Activated T-cell treated with anti-CD3 and anti-CD28 coated beads, Interleukin-2, amount 50 U/mL, for 4 hours (primary cell): ENCODE data around the gene FOXP1. TPM values are rescaled to one million over a fixed set of nuclear protein-coding genes. Genes with fewer than 3 reads are reported as not detected.

ENCODE experiments used
- ATAC-seq, 2 donors: fragments of 200-7000 bp; cut with Tn5 transposase; one replicate each; pipeline ENCODE4 v1.10.0; 2021
- DNase-seq: peaks from one replicate; pipeline ENCODE4 v3.0.0-alpha.2; 2020
- H3K27me3 Mint-ChIP-seq: one replicate; pipeline ENCODE4 v1.8.0; 2021; ENCODE audit warnings: low read depth, mixed read lengths
- H3K36me3 Mint-ChIP-seq: one replicate; pipeline ENCODE4 v1.8.0; 2022; ENCODE audit warnings: mixed read lengths; ENCODE audit not compliant: insufficient read depth
- H3K4me1 Mint-ChIP-seq: one replicate; pipeline ENCODE4 v1.8.0; 2021; ENCODE audit warnings: low read depth, mixed read lengths
- H3K4me3 Mint-ChIP-seq: one replicate; pipeline ENCODE4 v1.8.0; 2021; ENCODE audit warnings: mild to moderate bottlenecking, moderate library complexity, mixed read lengths
- H3K9me3 Mint-ChIP-seq: one replicate; pipeline ENCODE4 v1.8.0; 2021; ENCODE audit warnings: mixed read lengths
- total RNA-seq, 3 donors: library from RNA; stranded (reverse); gene quantifications; one replicate each; pipeline ENCODE4 v1.2.1, GENCODE V29; 2021

The FOXP1 gene
- total RNA-seq, 3 donors from 2014 or later = 251 to 263 (median 256) TPM

- DNase-seq (peak; percentile 18), ATAC-seq (peak; percentile 57 to 62)
- H3K4me1 Mint-ChIP-seq = peaks cover 81% of the 10 kb centered on the region
- H3K4me3 Mint-ChIP-seq = peak overlapping the region; percentile 12
- no peaks in the 10 kb centered on the region for H3K9me3 Mint-ChIP-seq
- H3K27me3 Mint-ChIP-seq = no peaks in the 10 kb centered on the region
- H3K36me3 Mint-ChIP-seq = peaks cover 42% of the 10 kb centered on the region
These were observed 284.4 kb downstream of the FOXP1 start for GRCh38 chr3:71299160-71299559.

DNA sequence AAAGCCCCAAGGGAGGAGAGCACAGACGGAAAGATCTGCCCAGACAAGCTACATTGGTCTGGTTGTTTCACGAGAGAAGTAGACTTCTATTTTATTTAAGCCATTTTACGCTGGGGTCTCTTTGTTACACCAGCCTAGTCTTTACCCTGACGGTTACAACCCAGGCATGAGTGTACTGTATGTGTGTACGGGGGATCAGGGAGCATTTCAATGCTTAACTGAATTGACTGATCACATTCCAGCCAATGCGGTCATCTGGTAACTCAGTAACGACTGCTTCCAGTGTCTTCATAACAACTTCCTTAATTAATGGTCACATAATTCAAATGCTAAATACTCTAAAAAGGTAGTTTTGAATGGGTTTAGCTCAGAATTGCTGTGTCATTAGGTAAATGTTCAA is 288.6 kb downstream of the FOXP1 start:
- H3K27me3 Mint-ChIP-seq = no peaks in the 10 kb centered on the region
- no peak for ATAC-seq
- peaks cover 63% of the 10 kb centered on the region for H3K4me1 Mint-ChIP-seq
- no peak overlapping the region for H3K4me3 Mint-ChIP-seq
- DNase-seq = no peak
- H3K36me3 Mint-ChIP-seq = peaks cover 50% of the 10 kb centered on the region
- H3K9me3 Mint-ChIP-seq = no peaks in the 10 kb centered on the region

DNA sequence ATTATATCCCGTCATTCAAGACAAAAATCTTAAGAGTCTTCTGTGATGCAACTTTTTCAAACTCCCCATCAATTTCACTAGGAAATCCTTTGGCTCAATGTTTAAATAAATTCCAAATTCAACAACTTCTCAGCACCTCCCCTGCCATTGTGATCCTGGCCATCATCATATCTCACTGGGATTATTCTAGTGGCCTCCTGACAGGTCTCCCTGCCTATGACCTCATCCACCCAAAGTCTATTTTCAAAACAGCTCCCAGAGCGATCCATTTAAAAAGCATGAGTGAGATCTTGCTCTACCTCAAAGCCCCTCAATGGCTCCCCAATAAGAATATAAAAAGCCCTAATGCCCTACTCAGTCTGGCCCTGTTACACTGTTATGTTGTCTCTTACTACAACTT is 293.2 kb downstream of the FOXP1 start:
- peaks cover 25% of the 10 kb centered on the region for H3K36me3 Mint-ChIP-seq
- DNase-seq = no peak
- H3K4me3 Mint-ChIP-seq = no peak overlapping the region
- H3K27me3 Mint-ChIP-seq = no peaks in the 10 kb centered on the region
- H3K4me1 Mint-ChIP-seq = peaks cover 52% of the 10 kb centered on the region
- H3K9me3 Mint-ChIP-seq = no peaks in the 10 kb centered on the region
- no peak for ATAC-seq

- no peaks in the 10 kb centered on the region for H3K27me3 Mint-ChIP-seq
These were observed 295.1 kb downstream of the FOXP1 start for GRCh38 chr3:71288269-71288930.

GRCh38 chr3:71285086-71285485 is 298.4 kb downstream of the FOXP1 start:
- Mint-ChIP-seq H3K9me3 (no peaks in the 10 kb centered on the region), H3K27me3 (no peaks in the 10 kb centered on the region), H3K4me3 (no peak overlapping the region), H3K36me3 (peaks cover 11% of the 10 kb centered on the region), H3K4me1 (peaks cover 47% of the 10 kb centered on the region)
- no peak for ATAC-seq
- no peak for DNase-seq

More at GRCh38 chr3:71288269-71288930, 295.1 kb downstream of the FOXP1 start:
- ATAC-seq (peak; percentile 79 to 81), DNase-seq (no peak)
- H3K4me1 Mint-ChIP-seq = peaks cover 51% of the 10 kb centered on the region
- no peaks in the 10 kb centered on the region for H3K9me3 Mint-ChIP-seq
- no peak overlapping the region for H3K4me3 Mint-ChIP-seq
- H3K36me3 Mint-ChIP-seq = peaks cover 20% of the 10 kb centered on the region

- Mint-ChIP-seq H3K27me3 (no peaks in the 10 kb centered on the region), H3K4me3 (no peak overlapping the region), H3K4me1 (peaks cover 32% of the 10 kb centered on the region), H3K9me3 (no peaks in the 10 kb centered on the region), H3K36me3 (peaks cover 7% of the 10 kb centered on the region)
- DNase-seq = no peak
- no peak for ATAC-seq
These were observed 300.6 kb downstream of the FOXP1 start for GRCh38 chr3:71282976-71283375.

GRCh38 chr3:71281280-71281679 is 302.2 kb downstream of the FOXP1 start:
- DNase-seq (no peak), ATAC-seq (no peak)
- Mint-ChIP-seq H3K4me1 (peaks cover 33% of the 10 kb centered on the region), H3K27me3 (no peaks in the 10 kb centered on the region), H3K36me3 (peaks cover 6% of the 10 kb centered on the region), H3K9me3 (no peaks in the 10 kb centered on the region), H3K4me3 (no peak overlapping the region)

DNA sequence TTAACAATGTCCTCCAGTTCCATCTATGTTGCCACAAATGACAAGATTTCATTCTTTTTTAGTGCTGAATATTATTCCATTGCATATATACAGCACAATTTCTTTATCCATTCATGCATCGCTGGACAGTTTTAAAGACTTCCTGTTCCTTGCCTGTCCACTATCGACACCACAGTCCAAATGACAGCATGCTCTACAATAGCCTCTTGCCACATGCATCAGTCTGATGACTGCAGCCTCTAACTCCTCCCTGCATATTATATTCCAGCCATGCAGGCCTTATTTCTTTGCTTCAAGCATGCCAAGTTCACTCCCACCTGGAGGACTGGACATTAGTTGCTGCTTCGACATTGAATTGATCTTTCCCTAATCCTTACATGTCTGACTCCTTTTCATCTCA is 306.2 kb downstream of the FOXP1 start:
- no peaks in the 10 kb centered on the region for H3K9me3 Mint-ChIP-seq
- H3K27me3 Mint-ChIP-seq = no peaks in the 10 kb centered on the region
- no peak for ATAC-seq
- peaks cover 6% of the 10 kb centered on the region for H3K36me3 Mint-ChIP-seq
- H3K4me1 Mint-ChIP-seq = peaks cover 40% of the 10 kb centered on the region
- no peak for DNase-seq
- no peak overlapping the region for H3K4me3 Mint-ChIP-seq

- no peak overlapping the region for H3K4me3 Mint-ChIP-seq
- ATAC-seq (peak in 1 of 2 donors; percentile 46), DNase-seq (no peak)
- no peaks in the 10 kb centered on the region for H3K27me3 Mint-ChIP-seq
- H3K9me3 Mint-ChIP-seq = no peaks in the 10 kb centered on the region
- H3K36me3 Mint-ChIP-seq = peaks cover 10% of the 10 kb centered on the region
- peaks cover 45% of the 10 kb centered on the region for H3K4me1 Mint-ChIP-seq
These were observed 307.0 kb downstream of the FOXP1 start for GRCh38 chr3:71276531-71276930.

- DNase-seq (no peak), ATAC-seq (no peak)
- Mint-ChIP-seq H3K4me3 (no peak overlapping the region), H3K9me3 (no peaks in the 10 kb centered on the region), H3K36me3 (peaks cover 21% of the 10 kb centered on the region), H3K27me3 (no peaks in the 10 kb centered on the region), H3K4me1 (peaks cover 67% of the 10 kb centered on the region)
These were observed 310.1 kb downstream of the FOXP1 start for GRCh38 chr3:71273453-71273852.

DNA sequence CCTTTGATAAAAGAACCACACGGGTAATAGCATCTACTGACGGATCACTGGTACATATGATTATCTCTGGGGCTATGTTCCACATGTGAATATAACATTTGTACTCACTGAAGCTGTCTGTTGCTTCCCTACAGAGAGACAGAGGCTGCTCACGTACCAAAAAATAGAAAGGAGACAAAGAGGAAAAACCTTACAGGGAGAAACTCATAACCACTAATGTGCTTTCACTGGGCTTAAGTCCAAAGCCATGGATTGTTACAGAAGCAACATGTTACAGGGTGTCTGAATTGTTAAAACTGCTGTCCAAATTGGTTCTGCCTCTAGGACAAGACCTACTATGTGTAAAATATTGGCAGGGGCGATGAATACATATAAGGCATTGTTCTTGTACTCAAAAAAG is 311.9 kb downstream of the FOXP1 start:
- H3K9me3 Mint-ChIP-seq = no peaks in the 10 kb centered on the region
- no peak overlapping the region for H3K4me3 Mint-ChIP-seq
- peaks cover 71% of the 10 kb centered on the region for H3K4me1 Mint-ChIP-seq
- no peak for ATAC-seq
- DNase-seq = no peak
- H3K36me3 Mint-ChIP-seq = peaks cover 27% of the 10 kb centered on the region
- H3K27me3 Mint-ChIP-seq = no peaks in the 10 kb centered on the region

- Mint-ChIP-seq H3K36me3 (peaks cover 35% of the 10 kb centered on the region), H3K4me3 (no peak overlapping the region), H3K27me3 (no peaks in the 10 kb centered on the region), H3K9me3 (no peaks in the 10 kb centered on the region), H3K4me1 (peaks cover 73% of the 10 kb centered on the region)
- DNase-seq = no peak
- ATAC-seq = peak in 1 of 2 donors; percentile 47
These were observed 313.6 kb downstream of the FOXP1 start for GRCh38 chr3:71269906-71270305.

- Mint-ChIP-seq H3K27me3 (no peaks in the 10 kb centered on the region), H3K36me3 (peaks cover 35% of the 10 kb centered on the region), H3K4me1 (peaks cover 73% of the 10 kb centered on the region), H3K9me3 (no peaks in the 10 kb centered on the region), H3K4me3 (no peak overlapping the region)
- ATAC-seq (no peak), DNase-seq (no peak)
These were observed 315.0 kb downstream of the FOXP1 start for GRCh38 chr3:71268462-71268999.

DNA sequence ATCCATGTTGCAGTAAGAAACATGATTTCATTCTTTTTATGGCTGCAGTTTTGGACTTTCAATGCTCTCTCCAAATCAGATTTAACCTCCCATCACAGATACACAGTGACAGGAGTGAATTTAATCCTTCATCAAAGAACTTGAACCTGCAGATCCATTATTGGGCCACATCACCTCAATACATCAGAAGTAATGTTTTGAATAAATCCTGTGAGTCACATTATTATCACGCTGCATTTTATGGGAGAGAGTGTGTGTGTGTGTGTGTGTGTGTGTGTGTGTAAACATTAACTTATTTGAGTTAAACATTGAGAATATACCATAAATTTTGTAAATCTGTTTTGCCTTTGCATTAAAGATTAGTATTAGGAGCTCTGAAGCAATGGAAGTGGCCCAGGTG is 316.7 kb downstream of the FOXP1 start:
- DNase-seq (no peak), ATAC-seq (no peak)
- Mint-ChIP-seq H3K4me1 (peaks cover 73% of the 10 kb centered on the region), H3K9me3 (no peaks in the 10 kb centered on the region), H3K4me3 (no peak overlapping the region), H3K27me3 (no peaks in the 10 kb centered on the region), H3K36me3 (peaks cover 39% of the 10 kb centered on the region)

GRCh38 chr3:71265365-71265915 is 318.1 kb downstream of the FOXP1 start:
- DNase-seq (no peak), ATAC-seq (no peak)
- peaks cover 63% of the 10 kb centered on the region for H3K4me1 Mint-ChIP-seq
- H3K27me3 Mint-ChIP-seq = no peaks in the 10 kb centered on the region
- H3K4me3 Mint-ChIP-seq = no peak overlapping the region
- H3K36me3 Mint-ChIP-seq = peaks cover 34% of the 10 kb centered on the region
- H3K9me3 Mint-ChIP-seq = no peaks in the 10 kb centered on the region
